Suprapubic skin (tissue), 4 donors: ENCODE results near the gene FGF1.

ENCODE experiments used
- POLR2A ChIP-seq, 2 donors: fragments of 450-650 bp; IDR thresholded peaks; one replicate each; pipeline ENCODE4 v1.6.1; 2017; ENCODE audit warnings: antibody characterized with exemption in 2 of 2, mild to moderate bottlenecking in 2 of 2, moderate library complexity in 2 of 2
- POLR2AphosphoS5 ChIP-seq, 3 donors: sonication (generic); formaldehyde crosslinking; IDR thresholded peaks; one replicate each; pipeline ENCODE4 v1.6.1; 2017; ENCODE audit warnings: antibody characterized with exemption in 3 of 3
- TF ChIP-seq, protein P1 (sequence below), 2 donors: fragments of 200-600 bp in 1 of 2; fragments of 450-650 bp in 1 of 2; sonication (generic) in 1 of 2; IDR thresholded peaks; one replicate each; pipeline ENCODE4 v1.5.1; 2016 to 2019; ENCODE audit warnings: antibody characterized with exemption in 2 of 2, mild to moderate bottlenecking in 1 of 2, moderate library complexity in 1 of 2

DNA sequence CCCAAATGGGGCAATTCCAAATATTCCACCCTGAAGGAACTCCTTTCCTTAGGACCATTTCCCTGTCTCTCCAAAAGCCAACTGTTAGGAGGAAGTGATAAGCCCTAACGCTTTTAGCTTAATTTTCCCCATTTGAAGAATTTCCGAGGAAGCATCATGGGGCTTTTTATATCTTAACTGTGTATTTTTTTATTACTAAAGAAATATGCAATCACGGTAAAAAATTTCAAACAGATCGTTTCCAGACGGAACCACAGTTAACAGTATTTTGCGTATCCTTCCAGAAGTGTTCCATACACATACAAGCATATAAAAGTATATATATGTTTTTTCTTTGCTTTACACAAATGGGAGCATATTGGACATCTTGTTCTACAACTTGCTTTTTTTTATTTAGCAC lies 133.8 kb downstream of the FGF1 start:
- TF ChIP-seq, protein P1, sequence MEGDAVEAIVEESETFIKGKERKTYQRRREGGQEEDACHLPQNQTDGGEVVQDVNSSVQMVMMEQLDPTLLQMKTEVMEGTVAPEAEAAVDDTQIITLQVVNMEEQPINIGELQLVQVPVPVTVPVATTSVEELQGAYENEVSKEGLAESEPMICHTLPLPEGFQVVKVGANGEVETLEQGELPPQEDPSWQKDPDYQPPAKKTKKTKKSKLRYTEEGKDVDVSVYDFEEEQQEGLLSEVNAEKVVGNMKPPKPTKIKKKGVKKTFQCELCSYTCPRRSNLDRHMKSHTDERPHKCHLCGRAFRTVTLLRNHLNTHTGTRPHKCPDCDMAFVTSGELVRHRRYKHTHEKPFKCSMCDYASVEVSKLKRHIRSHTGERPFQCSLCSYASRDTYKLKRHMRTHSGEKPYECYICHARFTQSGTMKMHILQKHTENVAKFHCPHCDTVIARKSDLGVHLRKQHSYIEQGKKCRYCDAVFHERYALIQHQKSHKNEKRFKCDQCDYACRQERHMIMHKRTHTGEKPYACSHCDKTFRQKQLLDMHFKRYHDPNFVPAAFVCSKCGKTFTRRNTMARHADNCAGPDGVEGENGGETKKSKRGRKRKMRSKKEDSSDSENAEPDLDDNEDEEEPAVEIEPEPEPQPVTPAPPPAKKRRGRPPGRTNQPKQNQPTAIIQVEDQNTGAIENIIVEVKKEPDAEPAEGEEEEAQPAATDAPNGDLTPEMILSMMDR (IDR thresholded peaks at IDR 0.05), result no peak
- TF ChIP-seq POLR2A (IDR thresholded peaks at IDR 0.05), result no peak
- no peak for TF ChIP-seq POLR2AphosphoS5 (IDR thresholded peaks at IDR 0.05)
